HepG2 (cell line): ENCODE measurements around the gene ODAM. TPM values are rescaled to one million over a fixed set of nuclear protein-coding genes. Genes with fewer than 3 reads are reported as not detected.

Experiments
- ATAC-seq: fragments of 200-7000 bp; cut with Tn5 transposase; 3 replicates; pipeline ENCODE4 v1.9.1; 2020; ENCODE audit warnings: mild to moderate bottlenecking, moderate library complexity
- BruUV-seq: library from RNA; stranded (reverse); fragments of 400-500 nt; replicated peaks from 2 replicates; lab custom pipeline; 2021; lab: Mats Ljungman, UMichigan
- CTCF ChIA-PET: fragments of 300-600 bp; formaldehyde crosslinking; extraction: SDS; loops from one replicate; lab custom pipeline; 2021; ENCODE audit warnings: low total read pairs, inconsistent platforms, low intra/inter-chr PET ratio; lab: Yijun Ruan, JAX
- POLR2A ChIA-PET: fragments of 350-600 bp; sonication (Branson Sonifier 250); formaldehyde crosslinking; loops from one replicate; lab custom pipeline; 2020; ENCODE audit warnings: antibody characterized with exemption, inconsistent platforms; lab: Yijun Ruan, JAX
- DNase-seq: peaks from one replicate; pipeline ENCODE4 v3.0.0-alpha.2; 2015; ENCODE audit warnings: low spot score
- FAIRE-seq: peaks from 3 replicates; lab custom pipeline; 2011; peaks lifted over from hg19 to GRCh38; lab: Jason Lieb, UNC
- H2AFZ ChIP-seq: one replicate; pipeline ENCODE4 v1.6.1; 2011; ENCODE audit warnings: low read length, inconsistent platforms
- H3K27ac ChIP-seq: fragments of 300-600 bp; 3 replicates; pipeline ENCODE4 v1.8.0; 2011; ENCODE audit warnings: mixed run types, mild to moderate bottlenecking, mixed read lengths, low read length, inconsistent platforms; ENCODE audit not compliant: insufficient read depth; ENCODE audit errors: extremely low read length
- H3K27me3 ChIP-seq, 2 experiments: fragments of 200-600 bp in 1 of 2; 2 replicates in 1 of 2; 3 replicates in 1 of 2; pipeline versions ENCODE4 v1.6.0 to v1.8.0; 2011; ENCODE audit warnings: low read length in 2 of 2, mild to moderate bottlenecking in 2 of 2, moderate library complexity in 2 of 2, inconsistent platforms in 1 of 2; ENCODE audit not compliant: insufficient read depth in 2 of 2, control insufficient read depth in 1 of 2
- H3K36me3 ChIP-seq, 2 experiments: fragments of 200-600 bp in 1 of 2; replicated peaks in 1 of 2; 2 replicates in 1 of 2; 3 replicates in 1 of 2; pipeline versions ENCODE4 v1.5.1 to v1.8.0; 2011; ENCODE audit warnings: low read length in 2 of 2, inconsistent platforms in 1 of 2; ENCODE audit not compliant: insufficient read depth in 2 of 2, control insufficient read depth in 1 of 2
- H3K4me1 ChIP-seq: 2 replicates; pipeline ENCODE4 v1.5.1; 2012; ENCODE audit warnings: low read length, inconsistent platforms; ENCODE audit not compliant: insufficient read depth
- H3K4me2 ChIP-seq: 2 replicates; pipeline ENCODE4 v1.6.0; 2011; ENCODE audit warnings: low read depth, low read length, inconsistent platforms
- H3K4me3 ChIP-seq, 3 experiments: fragments of 200-600 bp in 1 of 3; sonication (generic), shearing (Covaris generic) in 1 of 3; replicated peaks in 1 of 3; 2 replicates each; pipeline ENCODE4 v1.5.1; 2011 to 2016; ENCODE audit warnings: low read length in 3 of 3, inconsistent platforms in 2 of 3, low read depth in 2 of 3, mild to moderate bottlenecking in 2 of 3, control low read depth in 1 of 3, mixed read lengths in 1 of 3; ENCODE audit not compliant: insufficient read depth in 1 of 3
- H3K79me2 ChIP-seq: one replicate; pipeline ENCODE4 v1.6.1; 2011; ENCODE audit warnings: low read length, inconsistent platforms; ENCODE audit not compliant: insufficient read depth
- H3K9ac ChIP-seq: 2 replicates; pipeline ENCODE4 v1.6.0; 2011; ENCODE audit warnings: mild to moderate bottlenecking, low read depth, low read length, inconsistent platforms; ENCODE audit not compliant: insufficient read depth
- H3K9me3 ChIP-seq: 2 replicates; pipeline ENCODE4 v1.5.1; 2012; ENCODE audit warnings: mild to moderate bottlenecking, low read length
- H4K20me1 ChIP-seq: 2 replicates; pipeline ENCODE4 v1.6.0; 2011; ENCODE audit warnings: inconsistent platforms, mild to moderate bottlenecking, low read length, moderate library complexity; ENCODE audit not compliant: insufficient read depth
- AGO1 ChIP-seq: fragments of 200-400 bp; formaldehyde crosslinking; IDR thresholded peaks from 2 replicates; pipeline ENCODE4 v1.6.1; 2017; ENCODE audit warnings: mild to moderate bottlenecking, low read depth, low read length, moderate library complexity; ENCODE audit not compliant: poor library complexity, severe bottlenecking
- BORCS8-MEF2B ChIP-seq: sonication (generic); formaldehyde crosslinking; IDR thresholded peaks from 2 replicates; pipeline ENCODE4 v1.8.0; 2022; ENCODE audit warnings: mild to moderate bottlenecking, missing genetic modification reagents
- FOXJ3 ChIP-seq: sonication (generic); formaldehyde crosslinking; IDR thresholded peaks from 2 replicates; pipeline ENCODE4 v1.4.0; 2020; ENCODE audit warnings: missing genetic modification reagents, mild to moderate bottlenecking, borderline replicate concordance
- HNRNPL ChIP-seq: fragments of 200-400 bp; formaldehyde crosslinking; IDR thresholded peaks from 2 replicates; pipeline ENCODE4 v1.6.1; 2017; ENCODE audit warnings: mild to moderate bottlenecking, low read depth, low read length
- KLF12 ChIP-seq: sonication (generic); formaldehyde crosslinking; IDR thresholded peaks from 2 replicates; pipeline ENCODE4 v1.4.0; 2020; ENCODE audit warnings: missing genetic modification reagents, borderline replicate concordance
- PREB ChIP-seq: sonication (generic); formaldehyde crosslinking; IDR thresholded peaks from 2 replicates; pipeline ENCODE4 v1.4.0; 2020; ENCODE audit warnings: missing genetic modification reagents
- STAT5B ChIP-seq: sonication (generic); formaldehyde crosslinking; IDR thresholded peaks from 2 replicates; pipeline ENCODE4 v1.4.0; 2020; ENCODE audit warnings: missing genetic modification reagents
- ZBTB7A ChIP-seq: sonication (generic); formaldehyde crosslinking; IDR thresholded peaks from 2 replicates; pipeline ENCODE4 v1.8.0; 2022; ENCODE audit warnings: mild to moderate bottlenecking, missing genetic modification reagents
- ZFYVE20 ChIP-seq: sonication (generic); formaldehyde crosslinking; IDR thresholded peaks from 2 replicates; pipeline ENCODE4 v1.8.0; 2023; ENCODE audit warnings: low read depth, mild to moderate bottlenecking, moderate library complexity, missing genetic modification reagents, borderline replicate concordance
- ZMYM3 ChIP-seq: sonication (generic); formaldehyde crosslinking; IDR thresholded peaks from 2 replicates; pipeline ENCODE4 v1.5.1; 2020; ENCODE audit warnings: mild to moderate bottlenecking, missing genetic modification reagents
- ZNF264 ChIP-seq: sonication (generic); formaldehyde crosslinking; IDR thresholded peaks from 2 replicates; pipeline ENCODE4 v1.4.0; 2020; ENCODE audit warnings: missing genetic modification reagents
- ZNF326 ChIP-seq: sonication (generic); formaldehyde crosslinking; IDR thresholded peaks from 2 replicates; pipeline ENCODE4 v1.4.0; 2020; ENCODE audit warnings: missing genetic modification reagents, borderline replicate concordance
- ZNF331 ChIP-seq: sonication (generic); formaldehyde crosslinking; IDR thresholded peaks from 2 replicates; pipeline ENCODE4 v1.4.0; 2020; ENCODE audit warnings: missing genetic modification reagents
- ZNF530 ChIP-seq: sonication (generic); formaldehyde crosslinking; IDR thresholded peaks from 2 replicates; pipeline ENCODE4 v1.5.0; 2020; ENCODE audit warnings: low read depth, mild to moderate bottlenecking, missing genetic modification reagents
- ZNF713 ChIP-seq: sonication (generic); formaldehyde crosslinking; IDR thresholded peaks from 2 replicates; pipeline ENCODE4 v1.4.0; 2020; ENCODE audit warnings: mild to moderate bottlenecking, missing genetic modification reagents
- ZNF746 ChIP-seq: sonication (generic); formaldehyde crosslinking; IDR thresholded peaks from 2 replicates; pipeline ENCODE4 v1.8.0; 2022; ENCODE audit warnings: mild to moderate bottlenecking, missing genetic modification reagents
- ZNF777 ChIP-seq: sonication (generic); formaldehyde crosslinking; IDR thresholded peaks from 2 replicates; pipeline ENCODE4 v1.4.0; 2020; ENCODE audit warnings: missing genetic modification reagents
- WGBS: methylation state at CpG from one replicate; pipeline ENCODE4 v1.1.6; 2017; ENCODE audit warnings: low lambda C conversion rate; 5-methylcytosine and 5-hydroxymethylcytosine counted together
- in situ Hi-C: cut with HindIII; loops from 2 replicates; pipeline ENCODE4 v1.10.0; 2017; ENCODE audit warnings: low pct_unique_long_range_greater_than_20kb; ENCODE audit not compliant: extremely low pct_ligation_motif_present
- intact Hi-C: fragments of 100-400 bp; cut with micrococcal nuclease; formaldehyde crosslinking; loops from one replicate; pipeline ENCODE4 v1.10.0; 2022; ENCODE audit not compliant: unreplicated experiment
- polyA plus RNA-seq, 8 experiments: library from polyadenylated mRNA; depleted of rRNA in 3 of 8; stranded (reverse) in 7 of 8; unstranded in 1 of 8; fragments of >200 nt; fragmentation: Illumina TruSeq in 4 of 8; extraction: Trizol in 4 of 8; gene quantifications; 2 replicates each; pipeline versions ENCODE4 v1.2.1 to v1.2.3, GENCODE V29; 2011 to 2016; ENCODE audit warnings: low read depth in 4 of 8, missing spikeins in 1 of 8, mixed read lengths in 1 of 8; ENCODE audit not compliant: insufficient read depth in 1 of 8
- total RNA-seq, 5 experiments: library from RNA; depleted of rRNA; stranded (reverse); fragments of >200 nt; fragmentation: Illumina TruSeq; extraction: Trizol; gene quantifications; 2 replicates each; pipeline ENCODE4 v1.2.3, GENCODE V29; 2016; ENCODE audit warnings: low read depth in 1 of 5

The ODAM gene
- total and polyA plus RNA-seq, 2 of the 13 experiments (the other 11 are each of a cell fraction or from before 2014, with no cell fraction given) = 94.6 to 115 TPM

GRCh38 chr4:70195425-70195824 is at the start of gene ODAM (continued):
- no peak for TF ChIP-seq ZNF713
- no peak for TF ChIP-seq ZFYVE20 (CRISPR knock-in tag)
- TF ChIP-seq ZNF777 (CRISPR knock-in tag) = no peak
- TF ChIP-seq, all 625 proteins: peak for 0

- H4K20me1 ChIP-seq = no peaks in the 10 kb centered on the region
- H3K9ac ChIP-seq = no peak overlapping the region
- no TSS peak for BruUV-seq
- H3K4me2 ChIP-seq = no peak overlapping the region
- H3K27me3 ChIP-seq = no peaks in the 10 kb centered on the region
- no peaks in the 10 kb centered on the region for H3K4me1 ChIP-seq
- DNase-seq (no peak), ATAC-seq (no peak), FAIRE-seq (no peak)
- TF ChIP-seq ZBTB7A (no peak), ZNF530 (CRISPR knock-in tag) (no peak), KLF12 (CRISPR knock-in tag) (no peak), HNRNPL (no peak), ZNF746 (no peak), FOXJ3 (no peak), ZNF264 (CRISPR knock-in tag) (no peak), ZNF326 (no peak), ZNF331 (CRISPR knock-in tag) (no peak), AGO1 (no peak), PREB (CRISPR knock-in tag) (no peak), STAT5B (no peak), ZMYM3 (CRISPR knock-in tag) (no peak), BORCS8-MEF2B (CRISPR knock-in tag) (no peak)
- POLR2A ChIA-PET = no interaction called here
- no peaks in the 10 kb centered on the region for H3K36me3 ChIP-seq
- CTCF ChIA-PET = no interaction called here
- no peaks in the 10 kb centered on the region for H3K79me2 ChIP-seq
- intact Hi-C loops = no loop called here
- H3K4me3 ChIP-seq = no peak overlapping the region
- WGBS = 89% methylated on average over 3 of the region's 3 CpGs
- in situ Hi-C loops = no loop called here
- H3K27ac ChIP-seq = no peak overlapping the region
- no peaks in the 10 kb centered on the region for H3K9me3 ChIP-seq
- H2AFZ ChIP-seq = no peak overlapping the region
These were observed 44.3 kb upstream of the ODAM start for GRCh38 chr4:70151271-70151670.
